Activated CD4-positive, alpha-beta memory T cell treated with anti-CD3 and anti-CD28 coated beads, Interleukin-2, amount 10 ng/mL, durations not matched to agents 7 days and 5 days (primary cell): ENCODE measurements around the gene HDHD5. TPM values are rescaled to one million over a fixed set of nuclear protein-coding genes. Genes with fewer than 3 reads are reported as not detected.
A peak's percentile ranks its signal among the peaks of the same experiment; 100 is the strongest.

Experiments
- CTCF ChIA-PET: fragments of 350-600 bp; sonication (Branson Sonifier 250); formaldehyde crosslinking; loops from one replicate; lab custom pipeline; 2021; ENCODE audit warnings: antibody characterized with exemption, inconsistent platforms; lab: Charles Lee
- POLR2A ChIA-PET: fragments of 350-600 bp; sonication (Branson Sonifier 250); formaldehyde crosslinking; loops from one replicate; lab custom pipeline; 2021; ENCODE audit warnings: antibody characterized with exemption; lab: Charles Lee
- DNase-seq: peaks from one replicate; pipeline ENCODE4 v3.0.0-alpha.2; 2020
- H3K27ac Mint-ChIP-seq: one replicate; pipeline ENCODE4 v1.8.0; 2021; ENCODE audit warnings: mild to moderate bottlenecking, mixed read lengths
- H3K27me3 Mint-ChIP-seq: one replicate; pipeline ENCODE4 v1.8.0; 2021; ENCODE audit warnings: mixed read lengths
- H3K36me3 Mint-ChIP-seq: one replicate; pipeline ENCODE4 v1.8.0; 2021; ENCODE audit warnings: low read depth, mixed read lengths
- H3K4me1 Mint-ChIP-seq: one replicate; pipeline ENCODE4 v1.8.0; 2021; ENCODE audit warnings: mixed read lengths
- H3K4me3 Mint-ChIP-seq: one replicate; pipeline ENCODE4 v1.8.0; 2021; ENCODE audit warnings: mild to moderate bottlenecking, mixed read lengths
- H3K9me3 Mint-ChIP-seq: one replicate; pipeline ENCODE4 v1.8.0; 2021; ENCODE audit warnings: mixed read lengths
- total RNA-seq, 2 experiments: library from RNA; stranded (reverse); gene quantifications; one replicate each; pipeline ENCODE4 v1.2.3, GENCODE V29; 2021

Gene HDHD5
- total RNA-seq, 2 experiments from 2014 or later, result 27.1 TPM

DNA sequence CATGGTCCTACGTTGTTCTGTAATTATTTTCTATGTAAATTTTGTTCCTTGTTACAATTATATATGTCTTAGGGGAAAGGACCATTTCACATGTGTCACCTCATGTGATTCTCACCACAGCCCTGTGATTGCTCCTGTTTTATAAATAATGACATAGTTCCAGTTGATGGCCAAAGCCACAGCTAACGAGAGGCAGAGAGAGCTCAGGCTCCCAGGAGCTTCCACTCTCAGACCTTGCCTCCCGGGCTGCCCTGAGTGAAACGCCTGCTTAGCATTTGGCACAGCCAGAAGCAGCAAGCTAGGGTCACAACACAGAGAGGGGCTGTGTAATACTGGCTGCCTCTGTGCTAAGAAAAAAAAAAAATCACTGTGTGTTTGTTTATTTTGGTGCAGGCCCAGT lies 43.8 kb downstream of the HDHD5 start:
- ChIA-PET CTCF (interaction anchor here (1.2 to 2.5 kb wide), 2 partner anchors 8 to 57 kb away, joined by 3 to 12 read pairs; no protein-coding TSS in a partner anchor), POLR2A (interaction anchor here (1.2 to 2.1 kb wide), 2 partner anchors 8 to 54 kb away, joined by 3 to 11 read pairs; no protein-coding TSS in a partner anchor)
- DNase-seq, result no peak
- Mint-ChIP-seq H3K27me3 (peaks cover 10% of the 10 kb centered on the region), H3K36me3 (peaks cover 5% of the 10 kb centered on the region), H3K27ac (no peak overlapping the region), H3K4me3 (no peak overlapping the region), H3K4me1 (peaks cover 38% of the 10 kb centered on the region), H3K9me3 (no peaks in the 10 kb centered on the region)

DNA sequence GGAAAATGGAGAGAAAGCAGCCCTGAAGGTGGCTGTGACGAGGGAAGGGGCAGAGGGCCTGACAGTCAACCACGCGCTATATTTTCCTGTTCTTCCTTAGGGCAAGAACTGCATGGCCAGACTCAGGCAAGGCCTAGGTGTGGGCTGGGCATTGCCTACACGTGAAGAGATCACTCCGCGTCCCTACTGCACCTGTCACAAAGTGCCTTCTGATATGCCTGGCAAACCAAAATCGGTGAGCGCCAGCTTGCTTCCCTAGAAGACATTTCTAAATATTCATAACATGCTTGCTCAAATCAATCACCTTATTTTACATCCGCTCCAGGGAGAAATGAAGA lies 44.2 kb downstream of the HDHD5 start:
- Mint-ChIP-seq H3K36me3 (peaks cover 6% of the 10 kb centered on the region), H3K4me1 (peaks cover 38% of the 10 kb centered on the region), H3K4me3 (no peak overlapping the region), H3K9me3 (no peaks in the 10 kb centered on the region), H3K27me3 (peaks cover 9% of the 10 kb centered on the region), H3K27ac (no peak overlapping the region)
- DNase-seq, result no peak
- CTCF ChIA-PET, result interaction anchor here (2.5 kb wide), 1 partner anchor 57 kb away, joined by 12 read pairs; no protein-coding TSS in a partner anchor
- POLR2A ChIA-PET, result no interaction called here

DNA sequence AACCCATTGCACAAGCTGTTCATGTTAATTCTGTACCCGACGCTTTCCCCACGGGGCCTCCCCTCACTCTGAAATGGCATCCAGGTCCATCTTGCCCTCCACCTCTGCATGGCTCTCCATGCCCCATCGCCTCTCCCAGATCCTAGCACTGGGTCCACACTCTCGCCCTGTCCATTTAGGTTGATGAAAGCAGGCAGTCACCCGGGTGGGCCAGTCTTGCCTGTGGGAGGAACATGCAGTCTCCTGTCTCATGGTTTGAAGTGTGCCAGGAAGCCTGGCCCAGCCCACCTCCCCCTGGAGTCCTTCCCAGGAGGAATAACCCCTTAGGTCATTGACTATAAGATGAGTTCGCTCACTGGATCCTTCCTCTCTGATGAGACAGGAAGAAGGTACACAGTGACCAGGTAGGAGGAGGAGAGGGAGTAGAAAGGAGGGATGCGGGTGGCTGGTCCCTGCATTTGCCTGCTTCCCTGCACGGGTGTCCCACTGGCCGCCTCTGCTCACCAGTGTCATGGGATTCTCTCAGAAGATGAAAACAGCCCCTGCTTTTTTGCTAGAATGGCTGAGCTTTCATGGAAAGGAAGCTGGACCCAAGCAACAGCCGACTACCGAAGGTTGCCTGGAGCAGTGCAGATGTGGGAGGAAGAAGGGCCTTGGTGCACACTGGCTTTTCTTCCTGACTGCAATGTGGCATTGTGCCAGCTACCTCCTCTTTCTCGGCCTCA lies 44.7 kb downstream of the HDHD5 start:
- Mint-ChIP-seq H3K36me3 (peaks cover 9% of the 10 kb centered on the region), H3K27ac (no peak overlapping the region), H3K9me3 (no peaks in the 10 kb centered on the region), H3K27me3 (peaks cover 8% of the 10 kb centered on the region), H3K4me3 (no peak overlapping the region), H3K4me1 (peaks cover 38% of the 10 kb centered on the region)
- POLR2A ChIA-PET, result interaction anchor here (1.5 kb wide), 1 partner anchor 12 kb away, joined by 5 read pairs; no protein-coding TSS in a partner anchor
- CTCF ChIA-PET, result no interaction called here
- no peak for DNase-seq

DNA sequence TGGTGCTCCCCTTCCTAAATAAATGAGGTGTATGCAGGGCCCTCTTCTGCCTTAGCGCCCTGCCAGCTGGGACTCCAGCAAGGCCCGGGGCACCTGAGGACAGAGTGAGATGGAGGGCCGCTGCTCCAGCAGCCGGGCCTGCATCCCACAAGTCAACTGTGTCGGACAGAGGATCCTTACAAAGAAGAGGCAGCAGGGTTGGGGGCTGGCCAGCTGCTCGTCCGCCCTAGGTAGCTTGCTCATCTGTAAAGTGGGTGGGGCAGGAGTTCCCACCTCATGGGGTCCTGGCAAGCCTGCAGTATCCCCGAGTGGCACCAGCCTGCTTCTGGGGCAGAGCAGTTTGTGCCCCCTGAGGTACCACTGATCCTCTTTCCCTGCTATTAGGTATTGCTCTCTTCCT lies 45.5 kb downstream of the HDHD5 start:
- peaks cover 3% of the 10 kb centered on the region for H3K27me3 Mint-ChIP-seq
- ChIA-PET POLR2A (interaction anchor here (1.5 kb wide), 1 partner anchor 12 kb away, joined by 5 read pairs; no protein-coding TSS in a partner anchor), CTCF (no interaction called here)
- H3K4me1 Mint-ChIP-seq, result peaks cover 32% of the 10 kb centered on the region
- H3K9me3 Mint-ChIP-seq, result no peaks in the 10 kb centered on the region
- no peak for DNase-seq
- H3K27ac Mint-ChIP-seq, result no peak overlapping the region
- no peak overlapping the region for H3K4me3 Mint-ChIP-seq
- H3K36me3 Mint-ChIP-seq, result peaks cover 9% of the 10 kb centered on the region

DNA sequence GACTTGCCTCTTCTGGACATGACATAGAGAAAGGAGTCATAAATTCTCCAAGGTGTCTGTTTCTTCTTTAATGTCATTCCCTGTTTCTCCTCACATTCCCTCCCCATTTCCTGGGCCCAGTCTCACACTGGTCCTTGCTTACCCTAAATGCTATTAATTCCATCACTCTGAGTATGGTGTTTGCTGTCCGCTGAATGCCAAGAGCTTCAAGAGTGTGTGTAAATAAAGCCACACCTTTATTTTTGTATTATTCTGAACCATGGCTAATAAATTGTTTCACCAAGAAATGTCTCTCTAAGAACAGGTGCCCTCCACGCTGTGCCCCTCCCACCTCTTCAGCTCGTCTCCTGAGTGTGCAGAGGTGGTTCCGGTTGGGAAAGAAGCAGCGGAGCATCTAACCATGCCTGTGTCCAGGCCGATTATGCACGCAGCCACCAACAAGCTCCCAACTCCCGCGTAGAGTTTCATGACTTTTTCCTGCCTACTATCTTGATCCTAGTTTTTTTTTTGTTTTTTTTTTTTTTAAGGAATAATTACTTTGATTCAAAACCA lies 46.5 kb downstream of the HDHD5 start:
- H3K27me3 Mint-ChIP-seq, result no peaks in the 10 kb centered on the region
- H3K36me3 Mint-ChIP-seq, result peaks cover 13% of the 10 kb centered on the region
- ChIA-PET CTCF (no interaction called here), POLR2A (no interaction called here)
- no peaks in the 10 kb centered on the region for H3K9me3 Mint-ChIP-seq
- DNase-seq, result no peak
- H3K4me1 Mint-ChIP-seq, result peaks cover 25% of the 10 kb centered on the region
- H3K27ac Mint-ChIP-seq, result no peak overlapping the region
- no peak overlapping the region for H3K4me3 Mint-ChIP-seq

DNA sequence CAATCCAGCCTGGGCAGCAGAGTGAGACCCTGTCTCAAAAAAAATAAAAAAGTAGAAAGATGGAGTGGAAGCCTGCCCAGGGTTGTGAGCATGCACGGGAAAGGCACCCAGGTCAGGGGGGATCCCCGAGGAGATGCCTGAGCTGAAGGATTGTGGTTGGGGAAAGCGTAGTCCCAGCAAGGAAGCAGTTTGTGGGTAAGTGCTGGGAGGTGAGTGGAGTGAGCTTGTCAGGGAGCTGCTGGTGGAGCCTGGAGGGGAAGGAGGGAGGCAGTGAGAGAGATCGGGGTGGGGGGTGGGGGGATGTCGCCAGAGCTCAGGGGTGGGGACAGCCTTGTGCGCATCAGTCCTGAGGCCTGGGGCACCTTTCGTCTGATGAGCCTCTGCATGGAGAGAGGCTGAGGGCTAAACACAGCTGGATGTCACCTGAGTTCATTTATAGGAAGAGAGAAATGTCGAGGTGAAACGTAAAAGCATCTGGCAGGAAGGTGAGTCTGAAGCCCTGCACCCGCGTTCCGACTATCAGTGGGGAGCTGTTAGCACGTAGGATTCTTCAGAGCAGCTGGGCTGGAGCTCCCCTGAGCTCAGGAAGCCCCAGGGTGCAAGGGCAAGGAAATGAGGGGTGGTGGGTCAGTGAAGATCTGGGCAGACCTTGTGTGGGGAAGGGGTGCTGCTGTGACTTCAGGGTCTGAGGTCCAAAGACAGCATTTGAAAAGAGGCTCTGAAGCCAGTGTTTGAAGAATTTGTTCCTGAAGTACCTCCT lies 48.1 kb downstream of the HDHD5 start:
- no peaks in the 10 kb centered on the region for H3K9me3 Mint-ChIP-seq
- CTCF ChIA-PET, result interaction anchor here (0.5 kb wide), 1 partner anchor 556 kb away, joined by 3 read pairs; no protein-coding TSS in a partner anchor
- H3K27ac Mint-ChIP-seq, result no peak overlapping the region
- H3K4me3 Mint-ChIP-seq, result no peak overlapping the region
- peaks cover 25% of the 10 kb centered on the region for H3K36me3 Mint-ChIP-seq
- POLR2A ChIA-PET, result no interaction called here
- DNase-seq, result no peak
- H3K27me3 Mint-ChIP-seq, result no peaks in the 10 kb centered on the region
- peaks cover 25% of the 10 kb centered on the region for H3K4me1 Mint-ChIP-seq

DNA sequence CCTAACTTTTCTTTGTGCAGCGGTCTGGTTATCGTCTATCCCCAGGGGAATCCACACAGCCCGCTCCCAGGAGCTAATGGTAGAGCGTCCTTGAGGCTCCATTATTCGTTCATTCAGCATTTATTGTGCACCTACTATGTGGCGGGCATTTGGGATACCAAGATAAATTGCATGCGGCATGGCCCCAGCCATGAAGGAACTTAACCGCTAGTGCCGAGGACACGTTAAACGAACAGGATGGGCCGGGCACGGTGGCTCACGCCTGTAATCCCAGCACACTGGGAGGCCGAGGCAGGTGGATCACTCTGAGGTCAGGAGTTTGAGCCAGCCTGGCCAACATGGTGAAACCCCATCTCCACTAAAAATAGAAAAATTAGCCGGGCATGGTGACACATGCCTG lies 49.1 kb downstream of the HDHD5 start:
- no peak overlapping the region for H3K4me3 Mint-ChIP-seq
- no peak overlapping the region for H3K27ac Mint-ChIP-seq
- H3K36me3 Mint-ChIP-seq, result peaks cover 34% of the 10 kb centered on the region
- H3K9me3 Mint-ChIP-seq, result no peaks in the 10 kb centered on the region
- H3K4me1 Mint-ChIP-seq, result peaks cover 29% of the 10 kb centered on the region
- no peaks in the 10 kb centered on the region for H3K27me3 Mint-ChIP-seq
- no peak for DNase-seq
- ChIA-PET CTCF (no interaction called here), POLR2A (no interaction called here)

DNA sequence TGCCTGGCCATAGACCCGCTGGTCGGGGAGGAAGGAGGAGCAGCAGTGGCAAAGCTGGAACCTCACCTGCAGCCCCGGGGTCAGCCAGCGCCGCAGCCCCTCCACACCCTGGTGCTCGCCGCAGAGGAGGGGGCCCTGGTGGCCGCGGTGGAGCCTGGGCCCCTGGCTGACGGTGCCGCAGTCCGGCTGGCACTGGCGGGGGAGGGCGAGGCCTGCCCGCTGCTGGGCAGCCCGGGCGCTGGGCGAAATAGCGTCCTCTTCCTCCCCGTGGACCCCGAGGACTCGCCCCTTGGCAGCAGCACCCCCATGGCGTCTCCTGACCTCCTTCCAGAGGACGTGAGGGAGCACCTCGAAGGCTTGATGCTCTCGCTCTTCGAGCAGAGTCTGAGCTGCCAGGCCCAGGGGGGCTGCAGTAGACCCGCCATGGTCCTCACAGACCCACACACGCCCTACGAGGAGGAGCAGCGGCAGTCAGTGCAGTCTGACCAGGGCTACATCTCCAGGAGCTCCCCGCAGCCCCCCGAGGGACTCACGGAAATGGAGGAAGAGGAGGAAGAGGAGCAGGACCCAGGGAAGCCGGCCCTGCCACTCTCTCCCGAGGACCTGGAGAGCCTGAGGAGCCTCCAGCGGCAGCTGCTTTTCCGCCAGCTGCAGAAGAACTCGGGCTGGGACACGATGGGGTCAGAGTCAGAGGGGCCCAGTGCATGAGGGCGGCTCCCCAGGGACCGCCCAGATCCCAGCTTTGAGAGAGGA lies 49.8 kb downstream of the HDHD5 start:
- ChIA-PET POLR2A (no interaction called here), CTCF (no interaction called here)
- H3K4me1 Mint-ChIP-seq, result peaks cover 30% of the 10 kb centered on the region

DNA sequence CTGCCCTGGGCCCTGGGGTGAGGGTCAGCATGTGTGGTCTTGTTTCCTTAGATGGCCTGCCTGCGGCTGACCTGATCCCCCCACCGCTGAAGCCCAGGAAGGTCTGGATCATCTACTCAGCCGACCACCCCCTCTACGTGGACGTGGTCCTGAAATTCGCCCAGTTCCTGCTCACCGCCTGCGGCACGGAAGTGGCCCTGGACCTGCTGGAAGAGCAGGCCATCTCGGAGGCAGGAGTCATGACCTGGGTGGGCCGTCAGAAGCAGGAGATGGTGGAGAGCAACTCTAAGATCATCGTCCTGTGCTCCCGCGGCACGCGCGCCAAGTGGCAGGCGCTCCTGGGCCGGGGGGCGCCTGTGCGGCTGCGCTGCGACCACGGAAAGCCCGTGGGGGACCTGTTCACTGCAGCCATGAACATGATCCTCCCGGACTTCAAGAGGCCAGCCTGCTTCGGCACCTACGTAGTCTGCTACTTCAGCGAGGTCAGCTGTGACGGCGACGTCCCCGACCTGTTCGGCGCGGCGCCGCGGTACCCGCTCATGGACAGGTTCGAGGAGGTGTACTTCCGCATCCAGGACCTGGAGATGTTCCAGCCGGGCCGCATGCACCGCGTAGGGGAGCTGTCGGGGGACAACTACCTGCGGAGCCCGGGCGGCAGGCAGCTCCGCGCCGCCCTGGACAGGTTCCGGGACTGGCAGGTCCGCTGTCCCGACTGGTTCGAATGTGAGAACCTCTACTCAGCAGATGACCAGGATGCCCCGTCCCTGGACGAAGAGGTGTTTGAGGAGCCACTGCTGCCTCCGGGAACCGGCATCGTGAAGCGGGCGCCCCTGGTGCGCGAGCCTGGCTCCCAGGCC lies 50.6 kb downstream of the HDHD5 start:
- CTCF ChIA-PET, result interaction anchor here (2.0 kb wide), 1 partner anchor 63 kb away, joined by 9 read pairs; no protein-coding TSS in a partner anchor
- Mint-ChIP-seq H3K4me1 (peaks cover 30% of the 10 kb centered on the region), H3K27me3 (no peaks in the 10 kb centered on the region), H3K4me3 (no peak overlapping the region), H3K36me3 (peaks cover 41% of the 10 kb centered on the region), H3K9me3 (no peaks in the 10 kb centered on the region), H3K27ac (no peak overlapping the region)
- POLR2A ChIA-PET, result interaction anchor here (2.5 kb wide), 1 partner anchor 11 kb away, joined by 12 read pairs; no protein-coding TSS in a partner anchor
- no peak for DNase-seq

More for the DNA sequence above, 49.8 kb downstream of the HDHD5 start:
- Mint-ChIP-seq H3K36me3 (peaks cover 39% of the 10 kb centered on the region), H3K27me3 (no peaks in the 10 kb centered on the region), H3K4me3 (no peak overlapping the region), H3K27ac (no peak overlapping the region), H3K9me3 (no peaks in the 10 kb centered on the region)
- DNase-seq, result no peak

DNA sequence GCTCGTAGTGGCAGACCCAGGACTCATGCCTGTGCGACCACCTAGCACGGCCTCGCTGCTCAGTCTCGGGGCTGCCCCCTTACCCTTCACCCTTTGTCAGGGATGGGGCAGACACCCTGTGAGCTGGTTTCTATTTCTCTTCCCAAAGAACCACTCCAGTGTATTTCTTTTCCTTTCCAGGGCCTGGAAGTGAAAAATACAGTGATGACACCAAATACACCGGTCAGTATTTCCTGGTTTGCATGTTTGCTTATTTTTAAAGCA lies 51.6 kb downstream of the HDHD5 start:
- H3K4me3 Mint-ChIP-seq, result no peak overlapping the region
- H3K27ac Mint-ChIP-seq, result peak overlapping the region; percentile 86
- H3K9me3 Mint-ChIP-seq, result no peaks in the 10 kb centered on the region
- H3K4me1 Mint-ChIP-seq, result peaks cover 33% of the 10 kb centered on the region
- ChIA-PET POLR2A (interaction anchor here (1.1 to 2.5 kb wide), 6 partner anchors 9 to 50 kb away, joined by 3 to 12 read pairs (median 8); no protein-coding TSS in a partner anchor), CTCF (interaction anchor here (0.9 to 2.0 kb wide), 3 partner anchors 9 to 64 kb away, joined by 3 to 9 read pairs (median 6); no protein-coding TSS in a partner anchor)
- no peak for DNase-seq
- H3K36me3 Mint-ChIP-seq, result peaks cover 47% of the 10 kb centered on the region
- H3K27me3 Mint-ChIP-seq, result no peaks in the 10 kb centered on the region

DNA sequence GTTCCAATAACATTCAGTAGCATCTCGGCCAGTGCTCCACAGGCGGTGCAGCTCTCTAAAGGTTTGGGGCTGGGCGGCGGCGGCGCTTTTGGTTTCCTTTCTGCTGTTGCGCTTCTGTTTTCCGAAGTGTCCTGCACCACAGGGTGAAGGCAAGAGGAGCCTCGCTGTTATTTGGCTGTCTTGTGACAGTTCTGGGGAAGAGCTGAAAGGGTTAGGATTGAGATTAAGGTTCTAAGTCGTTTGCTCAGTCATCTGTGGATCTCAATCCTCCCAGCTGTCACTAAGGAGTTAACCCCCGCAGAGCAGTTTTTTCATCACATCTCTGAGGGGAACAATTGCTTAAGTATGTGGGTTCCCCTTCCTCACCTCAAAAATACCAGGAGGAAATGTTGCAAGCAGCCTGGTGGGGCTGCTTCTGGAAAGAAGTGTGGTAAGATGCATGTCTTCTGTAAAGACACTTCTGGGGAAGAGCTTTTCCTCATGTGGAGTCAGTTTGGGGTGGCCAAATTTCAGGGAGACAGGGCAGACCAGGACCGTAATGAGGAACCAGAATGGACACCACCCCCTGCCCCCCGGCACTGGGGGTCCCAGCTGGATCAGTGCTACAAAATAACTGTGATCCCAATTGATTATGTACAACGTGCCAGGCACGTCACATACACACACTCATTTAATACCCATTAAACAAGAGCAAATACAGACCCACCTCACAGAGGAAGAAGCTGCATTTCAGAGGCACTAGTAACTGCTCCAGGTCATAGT lies 52.1 kb downstream of the HDHD5 start:
- peak; percentile 66 for DNase-seq
- peak overlapping the region; percentile 54 for H3K4me3 Mint-ChIP-seq
- H3K36me3 Mint-ChIP-seq, result peaks cover 52% of the 10 kb centered on the region
- ChIA-PET POLR2A (interaction anchor here (1.1 to 2.5 kb wide), 9 partner anchors 9 to 112 kb away, joined by 3 to 12 read pairs (median 4); partner anchors contain the start of genes ADA2, HDHD5 and IL17RA), CTCF (interaction anchor here (0.9 to 2.0 kb wide), 3 partner anchors 9 to 65 kb away, joined by 3 to 9 read pairs (median 6); no protein-coding TSS in a partner anchor)
- H3K9me3 Mint-ChIP-seq, result no peaks in the 10 kb centered on the region
- H3K27ac Mint-ChIP-seq, result peak overlapping the region; percentile 86
- no peaks in the 10 kb centered on the region for H3K27me3 Mint-ChIP-seq
- peaks cover 34% of the 10 kb centered on the region for H3K4me1 Mint-ChIP-seq
